Colonic mucosa (tissue), 4 donors: Measurements from ENCODE around the gene DLGAP1. TPM values are rescaled to one million over a fixed set of nuclear protein-coding genes. Genes with fewer than 3 reads are reported as not detected.

Experiments used
- DNase-seq: peaks from one replicate; pipeline ENCODE4 v3.0.0-alpha.2; 2020
- H3K27ac ChIP-seq: fragments of 200-600 bp; one replicate; pipeline ENCODE4 v1.8.0; 2021
- H3K27me3 ChIP-seq: fragments of 200-600 bp; one replicate; pipeline ENCODE4 v1.8.0; 2021
- H3K36me3 ChIP-seq: fragments of 200-600 bp; one replicate; pipeline ENCODE4 v1.8.0; 2021
- H3K4me1 ChIP-seq: fragments of 200-600 bp; one replicate; pipeline ENCODE4 v1.8.0; 2021; ENCODE audit warnings: mild to moderate bottlenecking
- H3K4me3 ChIP-seq: fragments of 200-600 bp; one replicate; pipeline ENCODE4 v1.8.0; 2021
- H3K9ac ChIP-seq, 2 donors: one replicate each; pipeline ENCODE4 v1.7.0; 2013; ENCODE audit warnings: control low read depth in 2 of 2, low read depth in 2 of 2, low read length in 2 of 2
- H3K9me3 ChIP-seq: fragments of 200-600 bp; one replicate; pipeline ENCODE4 v1.8.0; 2021
- intact Hi-C: fragments of 100-400 bp; cut with DNase I; formaldehyde crosslinking; loops from one replicate; pipeline ENCODE4 v1.14.1; 2022
- total RNA-seq, 2 donors: library from RNA; stranded (reverse); fragmentation: NEBNext Ultra II Directional in 1 of 2; extraction: Animal tissue kit (Norgen Biotek cat#: 25700) in 1 of 2; gene quantifications; one replicate each; pipeline ENCODE4 v1.2.1, GENCODE V29; 2021
- TF ChIP-seq, protein P1 (sequence below): fragments of 200-600 bp; IDR thresholded peaks from one replicate; pipeline ENCODE4 v1.8.0; 2022; ENCODE audit warnings: antibody characterized with exemption, mild to moderate bottlenecking
- donor health status: healthy.
- donor health status: DM: no; HTN: no; CAD: no.
- donor health status: DM: no; HTN: no; CAD: no.

DLGAP1 gene
- total RNA-seq, 2 donors from 2014 or later = 0.25 to 0.50 TPM

DNA sequence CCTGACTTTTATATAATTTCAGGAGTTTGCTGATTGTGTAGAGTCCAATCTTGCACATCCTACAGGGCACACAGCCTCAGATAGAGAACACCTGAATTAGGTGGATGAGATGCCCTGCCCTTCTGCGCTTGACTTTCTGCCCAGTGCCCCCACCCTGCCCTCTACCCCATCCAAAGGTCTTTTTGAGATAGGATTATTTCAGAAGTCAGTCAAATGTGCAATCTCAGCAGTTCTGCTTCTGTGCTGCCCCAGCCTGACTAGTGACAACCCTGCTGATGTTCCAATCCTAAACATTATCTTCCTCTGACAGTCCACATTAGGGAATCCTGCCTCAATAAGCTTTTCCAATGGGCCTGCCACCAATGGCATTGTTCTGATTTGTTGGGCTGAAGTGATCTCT is 593.6 kb downstream of the DLGAP1 start:
- intact Hi-C loops = loop anchor here (10.0 kb wide), 1 partner anchor 577 kb away; no protein-coding TSS in a partner anchor
- no peak for DNase-seq
- H3K27me3 ChIP-seq = no peaks in the 10 kb centered on the region
- no peak overlapping the region for H3K4me3 ChIP-seq
- H3K36me3 ChIP-seq = no peaks in the 10 kb centered on the region
- no peak overlapping the region for H3K9ac ChIP-seq
- TF ChIP-seq, protein P1, sequence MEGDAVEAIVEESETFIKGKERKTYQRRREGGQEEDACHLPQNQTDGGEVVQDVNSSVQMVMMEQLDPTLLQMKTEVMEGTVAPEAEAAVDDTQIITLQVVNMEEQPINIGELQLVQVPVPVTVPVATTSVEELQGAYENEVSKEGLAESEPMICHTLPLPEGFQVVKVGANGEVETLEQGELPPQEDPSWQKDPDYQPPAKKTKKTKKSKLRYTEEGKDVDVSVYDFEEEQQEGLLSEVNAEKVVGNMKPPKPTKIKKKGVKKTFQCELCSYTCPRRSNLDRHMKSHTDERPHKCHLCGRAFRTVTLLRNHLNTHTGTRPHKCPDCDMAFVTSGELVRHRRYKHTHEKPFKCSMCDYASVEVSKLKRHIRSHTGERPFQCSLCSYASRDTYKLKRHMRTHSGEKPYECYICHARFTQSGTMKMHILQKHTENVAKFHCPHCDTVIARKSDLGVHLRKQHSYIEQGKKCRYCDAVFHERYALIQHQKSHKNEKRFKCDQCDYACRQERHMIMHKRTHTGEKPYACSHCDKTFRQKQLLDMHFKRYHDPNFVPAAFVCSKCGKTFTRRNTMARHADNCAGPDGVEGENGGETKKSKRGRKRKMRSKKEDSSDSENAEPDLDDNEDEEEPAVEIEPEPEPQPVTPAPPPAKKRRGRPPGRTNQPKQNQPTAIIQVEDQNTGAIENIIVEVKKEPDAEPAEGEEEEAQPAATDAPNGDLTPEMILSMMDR = no peak
- H3K27ac ChIP-seq = no peak overlapping the region
- H3K4me1 ChIP-seq = no peaks in the 10 kb centered on the region
- H3K9me3 ChIP-seq = no peaks in the 10 kb centered on the region

DNA sequence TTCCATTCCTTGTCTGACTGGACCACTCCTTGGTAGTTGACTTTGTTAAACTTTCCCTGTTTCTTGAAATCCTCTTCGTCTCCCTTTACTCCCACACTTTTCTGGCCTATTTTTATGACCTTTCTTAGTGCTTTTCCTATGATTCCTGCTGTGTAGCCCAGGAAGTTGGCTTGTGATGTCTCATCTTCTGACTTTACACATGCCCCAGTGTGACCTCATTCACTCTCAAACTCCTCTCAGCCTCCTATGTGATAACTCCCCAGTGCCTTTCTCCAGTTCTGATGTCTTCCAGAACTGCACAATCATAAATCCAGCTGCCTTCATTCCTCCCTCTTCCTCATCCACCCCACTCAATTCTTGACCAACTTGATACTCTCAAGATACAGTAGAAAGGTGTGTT is 597.6 kb downstream of the DLGAP1 start:
- TF ChIP-seq, protein P1 = no peak
- intact Hi-C loops = no loop called here
- Histone ChIP-seq H3K27me3 (no peaks in the 10 kb centered on the region), H3K9ac (no peak overlapping the region), H3K9me3 (no peaks in the 10 kb centered on the region), H3K27ac (no peak overlapping the region), H3K4me1 (no peaks in the 10 kb centered on the region), H3K4me3 (no peak overlapping the region), H3K36me3 (no peaks in the 10 kb centered on the region)
- no peak for DNase-seq

DNA sequence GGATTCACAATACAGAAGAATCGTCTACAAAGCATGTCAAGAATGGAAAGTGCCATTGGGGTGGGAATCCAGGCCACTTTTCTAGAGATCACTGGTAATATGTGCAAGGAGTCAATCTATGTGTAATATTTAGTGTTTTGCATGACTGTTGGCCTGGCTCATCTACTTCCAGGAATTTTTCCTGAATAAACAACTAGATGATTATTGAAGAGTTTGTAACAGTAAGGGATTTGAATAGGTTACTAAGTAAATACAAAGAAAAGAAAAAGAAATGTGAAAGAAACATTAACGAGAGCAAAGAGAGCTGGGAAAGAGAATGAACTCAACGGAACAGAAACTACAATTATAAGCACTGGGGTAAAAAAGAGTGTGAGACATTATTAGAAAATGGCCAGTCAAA is 599.1 kb downstream of the DLGAP1 start:
- TF ChIP-seq, protein P1 = no peak
- H3K36me3 ChIP-seq = no peaks in the 10 kb centered on the region
- H3K27ac ChIP-seq = no peak overlapping the region

DNA sequence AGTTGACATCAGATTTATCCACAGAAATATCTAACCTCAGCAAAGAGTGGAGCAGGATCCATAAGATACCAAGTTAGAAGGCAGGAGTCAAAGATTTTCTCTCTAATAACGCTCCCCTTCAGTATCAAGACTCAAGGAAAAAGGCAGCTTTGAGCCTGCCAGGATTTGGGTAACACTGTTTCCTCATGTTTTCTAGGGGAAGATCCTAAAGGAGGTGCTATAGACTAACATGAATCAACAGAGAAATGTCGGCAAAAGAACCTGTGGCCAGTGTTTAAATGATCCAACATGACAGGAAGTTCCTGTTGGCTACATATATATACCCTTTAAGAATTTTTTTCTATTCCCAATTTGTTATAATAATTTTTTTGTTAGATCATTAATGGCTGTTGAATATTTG is 602.8 kb downstream of the DLGAP1 start:
- intact Hi-C loops = no loop called here
- TF ChIP-seq, protein P1 = no peak
- no peak overlapping the region for H3K9ac ChIP-seq

More for the DNA sequence above, 599.1 kb downstream of the DLGAP1 start:
- Histone ChIP-seq H3K9ac (no peak overlapping the region), H3K9me3 (no peaks in the 10 kb centered on the region), H3K4me3 (no peak overlapping the region), H3K4me1 (no peaks in the 10 kb centered on the region), H3K27me3 (no peaks in the 10 kb centered on the region)
- intact Hi-C loops = no loop called here
- no peak for DNase-seq

DNA sequence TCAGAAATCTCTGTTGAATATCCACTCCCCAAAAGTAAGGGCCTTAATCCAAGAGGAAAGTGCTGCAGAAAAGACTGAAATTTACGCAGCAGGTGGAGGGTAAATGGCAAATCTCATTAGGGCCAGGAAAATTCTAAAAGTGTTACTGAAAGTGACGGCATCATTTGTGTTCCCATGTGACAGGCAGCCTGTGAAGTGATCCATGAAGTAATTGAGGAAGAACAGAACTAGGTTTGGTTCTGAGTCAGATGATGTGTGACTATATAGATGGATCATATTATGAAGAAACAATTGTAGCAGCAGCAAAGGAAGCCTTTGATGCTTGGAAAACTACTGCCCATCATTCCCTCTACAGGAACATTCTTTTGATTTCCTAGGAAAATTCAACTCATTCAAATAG is 603.9 kb downstream of the DLGAP1 start:
- intact Hi-C loops = no loop called here
- DNase-seq = no peak
- no peak overlapping the region for H3K4me3 ChIP-seq
- no peaks in the 10 kb centered on the region for H3K36me3 ChIP-seq
- TF ChIP-seq, protein P1 = no peak
- H3K27ac ChIP-seq = no peak overlapping the region
- no peaks in the 10 kb centered on the region for H3K4me1 ChIP-seq
- no peaks in the 10 kb centered on the region for H3K9me3 ChIP-seq
- H3K9ac ChIP-seq = no peak overlapping the region
- no peaks in the 10 kb centered on the region for H3K27me3 ChIP-seq

More for the DNA sequence above, 602.8 kb downstream of the DLGAP1 start:
- H3K36me3 ChIP-seq = no peaks in the 10 kb centered on the region
- H3K27me3 ChIP-seq = no peaks in the 10 kb centered on the region
- no peak for DNase-seq
- no peak overlapping the region for H3K27ac ChIP-seq
- no peaks in the 10 kb centered on the region for H3K9me3 ChIP-seq
- no peaks in the 10 kb centered on the region for H3K4me1 ChIP-seq
- no peak overlapping the region for H3K4me3 ChIP-seq
